HG02610 (cell line): ENCODE results near the gene AP4M1.

Source experiments
- ATAC-seq: cut with Tn5 transposase; IDR thresholded peaks from one replicate; pipeline ENCODE4 v1.9.1; 2021; ENCODE audit warnings: mild to moderate bottlenecking, moderate library complexity; ENCODE audit not compliant: unreplicated experiment

The AP4M1 gene

GRCh38 chr7:100107125-100107737, 5.8 kb downstream of the AP4M1 start:
- ATAC-seq: no peak

GRCh38 chr7:100107890-100108289, 6.4 kb downstream of the AP4M1 start:
- no peak for ATAC-seq

GRCh38 chr7:100109521-100110163, 8.2 kb downstream of the AP4M1 start:
- no peak for ATAC-seq

- ATAC-seq: no peak
Observed at GRCh38 chr7:100111156-100111555, 9.7 kb downstream of the AP4M1 start.

- ATAC-seq: no peak
Observed at GRCh38 chr7:100111914-100112313, 10.5 kb downstream of the AP4M1 start.

GRCh38 chr7:100115026-100115425, 13.6 kb downstream of the AP4M1 start:
- no peak for ATAC-seq

GRCh38 chr7:100118388-100119071, 17.1 kb downstream of the AP4M1 start:
- no peak for ATAC-seq

- peak; percentile 69 for ATAC-seq
Observed at GRCh38 chr7:100119072-100119969, 17.9 kb downstream of the AP4M1 start, which contains the start of the genes CNPY4 and TAF6. Gene CNPY4 (plus strand): TSS chr7:100119634. CDS start chr7:100119745, 111 bp downstream. Gene TAF6 (minus strand): TSS chr7:100119358. CDS start chr7:100114209, 5,149 bp downstream.

GRCh38 chr7:100119970-100120732, 18.7 kb downstream of the AP4M1 start:
- ATAC-seq: peak; percentile 23

GRCh38 chr7:100120733-100121036, 19.2 kb downstream of the AP4M1 start:
- ATAC-seq: no peak

GRCh38 chr7:100122067-100122466, 20.6 kb downstream of the AP4M1 start:
- no peak for ATAC-seq

GRCh38 chr7:100122568-100122967, 21.1 kb downstream of the AP4M1 start:
- no peak for ATAC-seq

- ATAC-seq: no peak
Observed at GRCh38 chr7:100124301-100125230, 23.1 kb downstream of the AP4M1 start.

GRCh38 chr7:100126239-100126930, 24.9 kb downstream of the AP4M1 start:
- ATAC-seq: peak; percentile 28

GRCh38 chr7:100126931-100127865, 25.8 kb downstream of the AP4M1 start, which contains the start of gene MBLAC1:
Gene MBLAC1 (plus strand): TSS chr7:100126967. CDS start chr7:100127396, 429 bp downstream.
- ATAC-seq: peak; percentile 61

- ATAC-seq: no peak
Observed at GRCh38 chr7:100127866-100128636, 26.6 kb downstream of the AP4M1 start.

- no peak for ATAC-seq
Observed at GRCh38 chr7:100128637-100128963, 27.2 kb downstream of the AP4M1 start.
